HL-60/S4 (cell line): ENCODE measurements around the gene KLHL1.
"Not testable (repeated sequence)": the region's sequence is repeated elsewhere in the genome, so short reads cannot be mapped to it uniquely, and the experiment has no call there.

Source experiments
- in situ Hi-C: fragments of 300-500 bp; cut with MboI; formaldehyde crosslinking; loops from 2 replicates; pipeline ENCODE4 v1.14.3; 2022; ENCODE audit warnings: low sequenced_read_pairs

Gene KLHL1, protein sequence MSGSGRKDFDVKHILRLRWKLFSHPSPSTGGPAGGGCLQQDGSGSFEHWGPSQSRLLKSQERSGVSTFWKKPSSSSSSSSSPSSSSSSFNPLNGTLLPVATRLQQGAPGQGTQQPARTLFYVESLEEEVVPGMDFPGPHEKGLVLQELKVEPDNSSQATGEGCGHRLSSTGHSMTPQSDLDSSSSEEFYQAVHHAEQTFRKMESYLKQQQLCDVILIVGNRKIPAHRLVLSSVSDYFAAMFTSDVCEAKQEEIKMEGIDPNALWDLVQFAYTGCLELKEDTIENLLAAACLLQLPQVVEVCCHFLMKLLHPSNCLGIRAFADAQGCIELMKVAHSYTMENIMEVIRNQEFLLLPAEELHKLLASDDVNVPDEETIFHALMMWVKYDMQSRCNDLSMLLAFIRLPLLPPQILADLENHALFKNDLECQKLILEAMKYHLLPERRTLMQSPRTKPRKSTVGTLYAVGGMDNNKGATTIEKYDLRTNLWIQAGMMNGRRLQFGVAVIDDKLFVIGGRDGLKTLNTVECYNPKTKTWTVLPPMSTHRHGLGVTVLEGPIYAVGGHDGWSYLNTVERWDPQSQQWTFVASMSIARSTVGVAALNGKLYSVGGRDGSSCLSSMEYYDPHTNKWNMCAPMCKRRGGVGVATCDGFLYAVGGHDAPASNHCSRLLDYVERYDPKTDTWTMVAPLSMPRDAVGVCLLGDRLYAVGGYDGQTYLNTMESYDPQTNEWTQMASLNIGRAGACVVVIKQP

DNA sequence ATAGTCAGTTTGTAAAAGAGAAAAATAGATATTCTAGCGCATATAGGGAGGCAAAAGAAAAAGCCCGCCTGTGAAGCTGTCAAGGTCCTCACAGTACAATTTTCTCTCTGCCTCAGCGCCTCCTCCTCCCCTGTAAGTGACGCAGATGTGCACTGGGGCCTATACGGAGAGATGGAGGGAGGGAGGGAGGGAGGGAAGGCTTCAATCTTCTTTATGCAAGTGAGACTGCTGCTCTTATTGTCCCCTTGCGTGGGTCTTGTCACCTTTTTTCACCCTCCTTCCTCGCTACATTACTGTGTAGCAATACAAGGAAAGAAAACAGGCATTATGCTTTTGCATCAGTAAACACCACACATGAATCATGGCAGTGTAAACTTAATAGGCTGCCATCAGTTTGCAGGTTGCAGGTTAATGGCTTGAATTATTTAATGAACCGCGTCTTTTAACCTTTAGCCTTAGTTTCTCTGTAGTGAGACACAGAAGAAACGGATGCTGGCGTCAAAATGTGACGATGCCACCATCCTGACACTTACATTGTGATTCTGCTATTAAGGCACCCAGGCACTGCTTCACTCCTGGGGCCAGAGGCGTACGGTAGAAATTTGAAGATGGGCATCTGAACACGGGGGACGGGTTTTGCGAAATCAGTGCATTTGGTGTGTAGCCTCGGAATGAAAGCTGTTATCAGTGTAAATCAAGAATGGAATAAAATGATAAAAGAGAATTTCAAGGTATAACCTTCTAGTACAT lies at the start of gene KLHL1:
TSS of gene KLHL1 (minus strand) at position 97 of the 750 bp plus-strand sequence. CDS start 753 bp downstream, outside the sequence.
- in situ Hi-C loops: no loop called here

DNA sequence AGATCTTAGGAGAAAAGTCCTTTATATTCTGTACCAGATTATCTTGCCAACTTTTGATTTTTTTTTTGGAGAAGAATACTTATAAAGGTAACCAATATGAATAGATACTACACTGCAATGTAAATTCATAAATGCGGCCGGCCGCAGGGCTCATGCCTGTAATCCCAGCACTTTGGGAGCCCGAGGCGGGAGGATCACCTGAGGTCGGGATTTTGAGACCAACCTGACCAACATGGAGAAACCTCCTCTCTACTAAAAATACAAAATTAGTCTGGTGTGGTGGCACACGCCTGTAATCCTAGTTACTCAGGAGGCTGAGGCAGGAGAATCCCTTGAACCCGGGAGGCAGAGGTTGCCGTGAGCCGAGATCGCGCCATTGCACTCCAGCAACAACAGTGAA lies 34.4 kb upstream of the KLHL1 start:
- in situ Hi-C loops: not testable (repeated sequence)

DNA sequence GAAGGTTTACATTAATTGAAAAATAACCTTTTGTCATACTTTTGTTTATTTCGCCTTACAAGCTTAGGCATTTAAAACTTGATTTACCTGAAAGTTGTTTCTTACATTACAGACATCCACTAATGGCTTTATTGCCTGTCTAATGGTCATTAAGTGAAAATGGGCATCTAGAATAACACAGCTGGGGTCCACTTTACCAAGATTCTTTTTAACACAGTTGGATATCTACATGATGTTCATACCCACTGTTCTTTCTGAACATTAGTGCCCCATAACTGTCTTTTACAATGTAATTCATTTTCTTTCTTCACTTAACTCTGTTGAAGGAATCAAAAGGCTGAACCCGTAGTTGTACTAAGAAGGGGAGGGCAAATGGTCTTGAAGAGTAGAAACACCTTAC lies 19.8 kb upstream of the KLHL1 start:
- in situ Hi-C loops: no loop called here

DNA sequence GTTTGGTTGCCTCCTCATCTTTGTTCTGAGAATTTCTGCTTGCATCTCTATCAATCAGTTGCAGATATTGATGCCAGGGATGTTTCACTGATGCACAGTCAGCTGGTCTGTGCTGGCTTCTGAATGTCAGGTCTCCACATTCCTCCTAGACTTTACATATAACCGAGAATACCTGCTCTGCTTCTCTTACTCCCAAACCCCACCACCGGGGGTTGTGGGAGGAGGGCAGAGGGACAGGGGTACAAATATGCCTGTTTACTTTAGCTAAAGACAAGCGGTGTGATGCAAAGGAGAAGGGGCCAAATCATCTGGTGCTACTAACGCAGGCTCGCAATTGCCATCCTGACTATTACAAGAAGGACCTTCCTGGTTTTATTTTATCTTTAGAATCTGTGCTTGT lies 17.4 kb upstream of the KLHL1 start:
- in situ Hi-C loops: no loop called here

DNA sequence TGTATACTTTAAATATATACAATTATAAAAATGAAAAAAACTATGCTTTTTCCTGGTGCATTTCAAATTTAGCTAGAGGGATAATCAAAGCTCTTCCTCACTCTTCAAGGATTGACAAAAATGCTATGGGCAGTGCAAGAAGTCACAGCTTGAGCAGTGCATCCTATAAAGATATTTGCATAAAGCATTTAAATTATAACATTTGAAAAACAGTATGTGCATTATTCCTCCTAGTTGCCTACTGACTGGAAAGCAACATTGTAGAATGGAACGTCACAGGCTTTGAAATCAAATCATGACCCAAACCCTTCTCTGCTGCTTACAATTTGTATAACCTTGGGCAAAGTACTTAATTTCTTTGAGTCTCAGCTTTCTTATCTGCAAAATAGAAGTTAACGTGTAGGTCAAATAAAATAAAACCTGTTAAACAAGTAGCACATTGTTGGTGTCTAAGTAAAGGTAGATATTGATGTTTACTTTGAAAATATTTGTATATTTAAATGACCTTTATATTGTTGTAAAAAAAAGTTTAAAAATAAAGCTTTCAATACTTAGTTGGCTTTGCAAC lies 9.2 kb upstream of the KLHL1 start:
- in situ Hi-C loops: no loop called here

DNA sequence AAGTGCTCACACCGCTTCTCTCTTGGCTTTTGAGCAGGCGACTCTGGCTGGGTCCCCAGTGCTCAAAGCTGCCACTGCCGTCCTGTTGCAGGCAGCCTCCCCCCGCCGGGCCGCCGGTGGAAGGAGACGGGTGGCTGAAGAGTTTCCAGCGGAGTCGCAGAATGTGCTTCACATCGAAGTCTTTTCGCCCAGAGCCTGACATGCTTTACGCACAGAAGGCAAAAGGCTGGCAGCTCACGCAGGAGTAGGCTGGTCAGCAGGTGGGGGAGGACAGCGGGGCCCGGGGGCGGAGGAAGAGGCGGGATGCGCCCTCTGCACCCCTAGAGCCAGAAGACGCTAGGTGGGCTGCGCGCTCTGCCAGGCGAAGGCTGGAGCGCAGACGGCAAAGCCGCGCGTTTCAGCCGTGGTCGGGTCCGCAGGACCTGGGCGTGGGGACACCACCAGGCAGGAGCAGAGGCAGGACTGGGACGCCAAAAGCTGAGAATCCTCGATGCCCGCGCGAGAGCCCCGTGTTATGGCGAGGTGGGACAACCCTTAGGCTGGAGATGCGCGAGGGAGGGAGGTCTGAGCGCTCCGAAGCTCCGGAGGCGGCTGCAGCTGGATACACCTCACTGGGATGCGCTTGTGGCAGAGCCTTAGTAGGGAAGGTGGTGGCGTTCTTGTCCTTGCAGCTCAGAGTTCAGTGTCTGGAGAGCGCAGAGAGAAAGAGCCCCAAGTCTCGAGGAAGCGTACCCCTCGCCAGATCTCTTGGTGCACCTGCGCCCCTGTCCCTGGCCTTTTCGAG lies 562 bp downstream of the KLHL1 start, which contains the start of gene ATXN8OS:
TSS of gene ATXN8OS (plus strand) at position 329 of the 784 bp plus-strand sequence.
- in situ Hi-C loops: no loop called here

DNA sequence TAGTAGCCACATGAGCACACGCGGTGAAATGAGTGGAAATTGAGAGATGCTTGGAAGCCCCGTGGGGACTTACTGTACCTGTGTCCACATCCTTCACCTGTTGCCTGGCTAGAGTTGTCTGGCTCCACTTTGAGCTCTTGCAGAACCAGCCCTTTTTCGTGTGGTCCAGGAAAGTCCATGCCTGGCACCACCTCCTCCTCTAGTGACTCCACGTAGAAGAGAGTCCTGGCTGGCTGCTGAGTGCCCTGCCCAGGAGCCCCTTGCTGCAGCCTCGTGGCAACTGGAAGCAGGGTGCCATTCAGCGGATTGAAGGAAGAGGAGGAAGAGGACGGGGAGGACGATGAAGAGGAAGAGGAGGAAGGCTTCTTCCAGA lies 1.1 kb downstream of the KLHL1 start:
- in situ Hi-C loops: no loop called here

DNA sequence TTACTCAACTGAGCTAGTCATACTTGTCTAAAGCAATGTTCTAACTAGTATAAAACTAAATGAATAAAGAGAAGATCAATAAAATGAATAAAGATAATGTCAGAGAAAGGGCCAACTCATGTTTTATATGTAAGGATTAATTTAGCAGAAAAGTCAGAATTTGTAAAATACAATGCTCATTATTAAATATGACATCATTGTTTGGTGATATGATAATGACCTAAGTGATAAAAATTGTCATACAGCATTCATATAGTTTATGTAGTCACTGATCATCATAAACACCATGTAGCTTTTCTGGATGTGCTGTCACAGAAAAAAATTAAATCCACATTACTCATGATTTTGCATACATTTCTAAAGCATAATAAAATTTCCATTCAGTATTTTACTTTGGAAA lies 3.8 kb downstream of the KLHL1 start:
- in situ Hi-C loops: no loop called here

DNA sequence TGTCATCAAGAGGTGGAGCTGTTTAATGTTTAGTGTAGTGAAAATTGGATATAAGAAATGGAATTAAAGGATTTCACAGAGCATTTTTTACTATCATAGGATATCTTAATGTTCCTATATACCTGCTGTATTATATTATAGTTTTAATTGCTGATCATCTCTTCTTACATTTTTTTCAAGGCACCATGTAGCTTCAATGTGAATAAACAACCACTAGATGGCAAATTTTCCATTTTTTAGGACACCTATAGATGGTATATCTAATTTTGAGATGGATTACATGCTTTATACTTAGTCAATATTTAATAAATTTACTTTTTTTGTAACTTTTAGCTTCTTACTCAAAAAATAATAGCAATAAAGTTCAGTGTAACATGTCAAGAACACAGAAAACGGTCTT lies 9.6 kb downstream of the KLHL1 start:
- in situ Hi-C loops: no loop called here

DNA sequence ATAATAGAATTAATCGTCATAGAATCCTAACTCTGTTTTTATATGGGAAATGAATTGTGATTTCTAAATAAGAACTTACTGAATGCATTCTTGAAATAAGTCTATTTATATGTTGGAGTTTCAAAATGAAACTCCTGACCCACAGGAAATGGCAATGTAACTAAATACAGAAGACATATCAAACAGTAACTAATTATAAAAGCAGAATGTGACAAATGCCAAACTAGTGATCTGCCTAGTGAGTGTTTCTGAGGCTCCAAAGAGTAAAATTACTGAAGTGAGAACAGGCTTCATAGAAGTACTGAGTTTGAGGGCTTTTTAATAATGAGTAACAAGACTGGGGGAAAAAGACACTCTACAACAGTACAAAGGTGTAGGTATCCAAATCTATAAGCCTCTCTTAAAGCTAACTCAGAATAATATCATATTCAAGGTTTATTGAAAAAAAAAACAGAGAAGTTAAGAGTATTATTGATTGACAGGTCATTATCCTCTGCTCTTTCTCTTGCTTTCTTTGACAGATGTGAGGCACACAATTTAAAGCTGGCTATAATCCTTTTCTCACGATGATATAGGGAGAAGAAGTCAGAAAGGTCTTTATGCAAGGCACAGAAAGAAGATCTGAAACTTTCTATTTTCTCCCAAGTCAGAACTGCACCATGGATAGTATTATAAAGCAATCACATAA lies 18.1 kb downstream of the KLHL1 start:
- in situ Hi-C loops: no loop called here

DNA sequence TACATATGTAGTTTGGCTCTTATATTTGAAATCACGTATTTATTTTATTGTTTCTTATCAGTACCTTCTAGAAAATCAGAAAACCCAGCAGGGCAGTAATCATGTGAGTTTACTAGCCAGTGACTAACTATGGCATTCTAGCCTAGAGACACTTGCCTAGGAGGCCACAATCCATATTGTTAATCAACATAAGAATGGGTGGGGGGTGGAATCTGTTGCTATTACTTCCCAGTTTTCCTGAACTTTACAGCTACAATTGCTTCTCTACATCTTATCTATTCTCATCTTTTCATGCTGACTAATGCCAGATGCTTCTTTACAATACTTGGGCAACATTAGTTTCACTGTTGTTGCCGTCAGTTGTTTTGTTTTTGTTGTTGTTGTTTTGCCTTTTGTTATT lies 19.3 kb downstream of the KLHL1 start:
- in situ Hi-C loops: no loop called here

DNA sequence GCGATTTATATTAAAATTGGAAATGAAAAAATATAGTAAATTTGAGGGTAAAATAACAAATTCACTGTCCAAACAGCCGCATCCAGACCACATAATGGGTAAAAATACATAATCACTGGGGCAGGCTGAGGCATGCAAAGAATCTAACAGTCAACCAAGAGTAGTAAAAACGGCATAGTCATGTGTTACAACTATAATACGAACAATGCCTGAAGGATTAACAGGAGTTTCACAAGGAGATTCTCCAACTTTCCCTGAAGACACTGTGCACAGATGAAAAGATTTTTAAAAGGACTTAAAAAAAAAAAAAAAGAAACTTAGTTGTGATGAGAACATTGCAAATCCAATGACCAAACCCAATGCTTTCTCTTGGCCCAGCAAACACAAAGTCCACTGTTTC lies 21.0 kb downstream of the KLHL1 start:
- in situ Hi-C loops: no loop called here

DNA sequence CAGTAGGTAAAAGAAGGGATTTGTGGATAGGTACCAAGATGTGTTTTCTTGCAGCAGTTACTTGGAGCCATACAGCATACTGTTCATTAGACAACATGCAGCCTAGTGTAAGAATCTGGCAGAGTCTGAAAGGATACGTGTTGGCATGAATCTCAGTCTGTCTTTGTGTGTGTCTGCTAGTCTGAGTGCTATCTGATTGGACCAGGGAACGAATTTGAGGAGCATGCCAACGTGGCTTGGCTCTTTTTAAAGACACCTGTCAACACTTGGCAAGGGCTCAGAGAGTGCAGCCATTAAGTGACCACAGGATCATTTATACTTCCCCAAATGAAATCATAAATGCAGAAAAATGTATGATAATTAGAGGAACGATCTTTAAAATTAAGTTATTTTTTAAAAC lies 28.2 kb downstream of the KLHL1 start:
- in situ Hi-C loops: no loop called here

DNA sequence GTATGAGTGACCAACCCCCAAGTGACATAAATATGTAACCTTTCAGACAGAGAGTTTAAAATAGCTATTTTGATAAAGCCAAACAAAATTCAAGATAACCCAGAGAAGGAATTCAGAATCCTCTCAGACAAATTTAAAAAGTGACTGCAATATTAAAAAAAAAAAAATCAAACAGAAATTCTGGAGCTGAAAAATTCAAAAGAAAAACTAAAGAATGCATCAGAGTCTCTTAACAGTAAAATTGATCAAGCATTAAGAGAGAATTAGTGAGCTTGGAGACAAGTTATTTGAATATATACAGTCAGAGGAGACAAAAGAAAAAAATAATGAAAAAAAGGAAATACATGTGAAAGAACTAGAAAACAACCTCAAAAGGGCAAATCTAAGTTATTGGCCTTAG lies 53.7 kb downstream of the KLHL1 start:
- in situ Hi-C loops: no loop called here

DNA sequence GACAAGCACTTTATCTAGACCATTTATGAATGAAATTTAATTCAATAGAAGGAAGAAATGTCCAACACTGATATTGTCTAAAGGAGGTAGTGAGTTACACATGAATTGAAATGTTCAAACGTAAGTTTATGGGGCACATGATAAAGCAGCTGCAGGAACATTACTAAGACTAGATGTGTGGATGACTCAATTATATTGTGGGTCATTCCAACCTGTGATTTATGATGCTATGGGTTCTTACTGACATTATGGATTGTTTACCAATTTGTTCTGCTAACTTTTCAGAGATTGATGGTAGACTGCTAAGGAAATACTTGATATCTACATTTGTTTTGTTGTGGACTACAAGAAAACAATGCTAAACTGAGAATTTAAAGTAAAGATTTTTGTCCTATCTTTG lies 56.7 kb downstream of the KLHL1 start:
- in situ Hi-C loops: no loop called here

DNA sequence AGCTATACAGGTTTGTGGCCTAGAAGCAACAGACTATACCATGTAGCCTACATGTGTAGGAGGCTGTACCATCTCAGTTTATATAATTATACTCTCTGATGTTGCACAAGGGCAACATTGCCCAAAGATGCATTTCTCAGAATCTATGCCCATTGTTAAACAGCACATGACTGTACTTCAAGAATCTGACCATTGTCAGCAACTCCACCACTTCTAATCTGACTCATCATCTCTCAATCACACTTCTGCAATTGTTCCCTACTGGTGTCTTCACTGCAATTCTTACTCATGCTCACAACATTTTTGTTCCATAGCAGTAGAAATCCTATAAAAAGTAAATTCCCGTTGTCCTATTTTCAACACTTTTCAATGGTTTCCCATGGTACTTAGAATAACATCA lies 64.6 kb downstream of the KLHL1 start:
- in situ Hi-C loops: no loop called here

DNA sequence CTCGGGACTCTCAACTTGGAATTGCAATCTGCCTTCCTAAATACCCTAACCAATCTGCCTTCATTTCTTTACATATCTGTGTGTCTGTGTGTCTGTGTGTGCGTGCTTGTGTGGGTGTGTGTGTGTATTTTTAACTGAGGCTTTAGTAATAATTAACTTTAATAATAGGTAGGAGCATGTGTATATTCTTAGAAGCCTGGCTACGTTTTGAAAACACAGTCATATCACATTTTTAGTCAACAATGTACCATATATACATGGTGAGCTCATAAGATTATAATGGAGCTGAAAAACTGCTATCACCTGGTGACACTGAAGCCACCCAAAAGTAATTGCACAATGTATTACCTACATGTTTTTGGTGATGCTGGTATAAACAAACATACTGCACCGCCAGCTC lies 66.1 kb downstream of the KLHL1 start:
- in situ Hi-C loops: no loop called here

DNA sequence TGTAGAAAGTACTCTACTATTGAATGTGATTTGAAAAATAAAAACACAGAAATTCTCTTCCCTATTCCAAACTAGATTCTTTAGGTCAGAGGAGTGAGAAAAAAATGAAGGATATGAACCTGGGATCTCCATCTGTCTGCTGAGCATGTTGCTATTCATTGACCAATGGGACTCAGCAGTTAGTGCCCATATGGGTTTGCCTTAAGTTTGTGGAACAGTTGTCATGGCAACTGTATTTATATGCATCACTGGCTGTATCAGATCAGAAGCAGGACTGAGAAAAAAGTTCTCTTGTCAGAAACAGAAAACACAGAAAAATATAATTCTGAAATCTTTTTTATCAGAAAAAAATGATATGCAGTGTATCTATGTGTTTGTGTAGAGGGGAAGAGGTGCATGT lies 74.0 kb downstream of the KLHL1 start:
- in situ Hi-C loops: no loop called here

DNA sequence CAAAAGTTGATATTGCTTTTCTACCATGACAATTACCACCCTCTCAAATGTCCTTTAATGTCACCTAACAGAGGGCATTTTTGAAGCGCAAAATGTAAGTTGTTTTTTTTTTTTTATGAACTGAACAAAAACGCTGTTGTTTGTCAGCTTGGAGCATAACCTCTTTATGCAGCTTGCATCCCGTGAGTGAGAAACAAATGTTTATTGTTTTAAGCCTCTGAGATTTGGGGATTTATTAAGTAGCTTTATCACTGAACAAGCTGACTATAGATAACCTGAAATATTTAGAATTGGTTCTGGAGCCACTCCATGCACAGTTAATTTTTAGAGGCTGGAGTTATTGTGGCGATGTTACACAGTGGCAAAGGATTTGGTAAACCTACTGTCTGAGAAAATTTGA lies 80.7 kb downstream of the KLHL1 start:
- in situ Hi-C loops: no loop called here

DNA sequence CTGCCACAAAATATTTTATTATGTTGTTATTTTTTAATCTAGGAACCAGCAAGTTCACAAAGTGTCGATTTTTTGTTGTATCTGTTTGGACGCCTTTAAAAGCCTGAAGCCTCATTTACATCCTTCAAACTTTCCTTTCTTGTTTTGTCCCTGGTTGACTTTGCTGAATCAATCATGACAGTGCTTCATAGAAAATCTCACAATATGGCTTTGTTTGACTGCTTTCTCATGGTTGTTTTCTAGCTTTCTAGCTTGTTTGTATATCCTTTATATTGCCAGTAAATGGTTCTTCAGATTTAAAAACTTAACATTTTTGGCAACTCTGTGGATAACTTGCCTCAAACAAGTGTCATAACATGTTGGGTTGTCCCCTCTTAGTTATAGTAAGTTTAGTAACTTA lies 84.7 kb downstream of the KLHL1 start:
- in situ Hi-C loops: no loop called here
